HG03469 (cell line): ENCODE measurements around the gene EFCAB13.

Experiments used
- ATAC-seq: cut with Tn5 transposase; IDR thresholded peaks from one replicate; pipeline ENCODE4 v1.9.1; 2021; ENCODE audit warnings: mild to moderate bottlenecking, moderate library complexity, moderate number of reproducible peaks; ENCODE audit not compliant: unreplicated experiment

EFCAB13 gene

GRCh38 chr17:47323382-47324223 lies at the start of gene EFCAB13:
TSS of gene EFCAB13 (plus strand) at chr17:47323955. CDS start at chr17:47328354, 4,399 bp downstream.
- peak; percentile 61 for ATAC-seq

GRCh38 chr17:47274319-47275069 lies 49.3 kb upstream of the EFCAB13 start:
- no peak for ATAC-seq

- ATAC-seq: no peak
These were observed 48.3 kb upstream of the EFCAB13 start for GRCh38 chr17:47275245-47275984.

GRCh38 chr17:47276444-47276843 lies 47.3 kb upstream of the EFCAB13 start:
- ATAC-seq: no peak

GRCh38 chr17:47276868-47277267 lies 46.9 kb upstream of the EFCAB13 start:
- ATAC-seq: no peak

GRCh38 chr17:47277921-47278320 lies 45.8 kb upstream of the EFCAB13 start:
- no peak for ATAC-seq

- no peak for ATAC-seq
These were observed 45.2 kb upstream of the EFCAB13 start for GRCh38 chr17:47278561-47278960.

GRCh38 chr17:47279062-47279801 lies 44.5 kb upstream of the EFCAB13 start:
- ATAC-seq: no peak

- ATAC-seq: no peak
These were observed 43.5 kb upstream of the EFCAB13 start for GRCh38 chr17:47280072-47280811.

- ATAC-seq: no peak
These were observed 42.5 kb upstream of the EFCAB13 start for GRCh38 chr17:47281216-47281615.

- no peak for ATAC-seq
These were observed 38.8 kb upstream of the EFCAB13 start for GRCh38 chr17:47285003-47285402.

- peak; percentile 40 for ATAC-seq
These were observed 37.4 kb upstream of the EFCAB13 start for GRCh38 chr17:47286198-47286914.

GRCh38 chr17:47287068-47287467 lies 36.7 kb upstream of the EFCAB13 start:
- no peak for ATAC-seq

GRCh38 chr17:47287639-47288038 lies 36.1 kb upstream of the EFCAB13 start:
- ATAC-seq: no peak

- no peak for ATAC-seq
These were observed 35.1 kb upstream of the EFCAB13 start for GRCh38 chr17:47288531-47289116.

- no peak for ATAC-seq
These were observed 34.5 kb upstream of the EFCAB13 start for GRCh38 chr17:47289302-47289701.

- ATAC-seq: no peak
These were observed 32.9 kb upstream of the EFCAB13 start for GRCh38 chr17:47290870-47291241.

- ATAC-seq: no peak
These were observed 32.4 kb upstream of the EFCAB13 start for GRCh38 chr17:47291242-47291873.
